Ishikawa (cell line): ENCODE results near the gene TCEAL9.

ENCODE experiments used
- CEBPB ChIP-seq: IDR thresholded peaks from 2 replicates; pipeline ENCODE4 v1.6.1; 2012
- CREB1 ChIP-seq: IDR thresholded peaks from 2 replicates; pipeline ENCODE4 v1.6.1; 2012; ENCODE audit warnings: low read depth
- EGR1 ChIP-seq: IDR thresholded peaks from 2 replicates; pipeline ENCODE4 v1.6.1; 2012
- EP300 ChIP-seq: IDR thresholded peaks from 2 replicates; pipeline ENCODE4 v1.6.1; 2012; ENCODE audit warnings: borderline replicate concordance
- FOXM1 ChIP-seq: IDR thresholded peaks from 2 replicates; pipeline ENCODE4 v1.6.1; 2012; ENCODE audit warnings: low read depth, borderline replicate concordance
- NFIC ChIP-seq: IDR thresholded peaks from 2 replicates; pipeline ENCODE4 v1.6.1; 2012
- RAD21 ChIP-seq: IDR thresholded peaks from 2 replicates; pipeline ENCODE4 v1.6.1; 2012; ENCODE audit warnings: low read depth
- TAF1 ChIP-seq: IDR thresholded peaks from 2 replicates; pipeline ENCODE4 v1.6.1; 2012; ENCODE audit warnings: low read depth, mild to moderate bottlenecking
- TCF12 ChIP-seq: IDR thresholded peaks from 2 replicates; pipeline ENCODE4 v1.6.1; 2012; ENCODE audit warnings: low read depth
- TEAD4 ChIP-seq: IDR thresholded peaks from 2 replicates; pipeline ENCODE4 v1.6.1; 2012
- YY1 ChIP-seq: IDR thresholded peaks from 2 replicates; pipeline ENCODE4 v1.6.1; 2012; ENCODE audit warnings: low read depth
- ZBTB7A ChIP-seq: IDR thresholded peaks from 2 replicates; pipeline ENCODE4 v1.6.1; 2012; ENCODE audit warnings: low read depth
- TF ChIP-seq, protein P1 (sequence below): IDR thresholded peaks from 2 replicates; pipeline ENCODE4 v1.6.1; 2012
- TF ChIP-seq, protein P2 (sequence below): IDR thresholded peaks from 2 replicates; pipeline ENCODE4 v1.6.1; 2012; ENCODE audit warnings: low read depth, mild to moderate bottlenecking
- TF ChIP-seq, protein P3 (sequence below): IDR thresholded peaks from 2 replicates; pipeline ENCODE4 v1.6.1; 2012

Gene TCEAL9

DNA sequence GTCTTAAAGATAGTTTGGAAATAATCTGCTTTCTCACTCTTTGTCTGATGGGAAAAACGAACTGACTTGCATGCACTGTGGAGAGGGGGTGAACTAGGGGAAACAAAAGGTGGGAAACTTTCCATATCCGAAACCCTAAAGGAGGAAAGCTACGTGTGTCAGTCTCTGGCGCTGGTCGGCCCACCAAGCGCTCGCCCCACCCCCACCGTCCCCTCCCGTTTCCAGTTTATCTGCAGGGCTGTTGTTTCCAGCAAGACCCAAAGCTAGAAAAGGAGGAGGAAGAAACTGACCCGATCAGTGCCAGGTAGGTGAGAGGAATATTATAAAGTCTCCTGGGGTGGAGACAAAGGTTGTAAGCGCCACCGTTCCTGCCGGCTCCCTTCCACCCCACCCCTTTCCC, 552 bp downstream of the TCEAL9 start:
- TF ChIP-seq RAD21 (no peak), CREB1 (no peak), FOXM1 (no peak), TCF12 (no peak), ZBTB7A (no peak), TEAD4 (no peak), EGR1 (no peak), YY1 (no peak), NFIC (no peak), TAF1 (no peak), CEBPB (no peak), EP300 (no peak)
- TF ChIP-seq, protein P1, sequence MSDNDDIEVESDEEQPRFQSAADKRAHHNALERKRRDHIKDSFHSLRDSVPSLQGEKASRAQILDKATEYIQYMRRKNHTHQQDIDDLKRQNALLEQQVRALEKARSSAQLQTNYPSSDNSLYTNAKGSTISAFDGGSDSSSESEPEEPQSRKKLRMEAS, result no peak
- TF ChIP-seq, protein P2, sequence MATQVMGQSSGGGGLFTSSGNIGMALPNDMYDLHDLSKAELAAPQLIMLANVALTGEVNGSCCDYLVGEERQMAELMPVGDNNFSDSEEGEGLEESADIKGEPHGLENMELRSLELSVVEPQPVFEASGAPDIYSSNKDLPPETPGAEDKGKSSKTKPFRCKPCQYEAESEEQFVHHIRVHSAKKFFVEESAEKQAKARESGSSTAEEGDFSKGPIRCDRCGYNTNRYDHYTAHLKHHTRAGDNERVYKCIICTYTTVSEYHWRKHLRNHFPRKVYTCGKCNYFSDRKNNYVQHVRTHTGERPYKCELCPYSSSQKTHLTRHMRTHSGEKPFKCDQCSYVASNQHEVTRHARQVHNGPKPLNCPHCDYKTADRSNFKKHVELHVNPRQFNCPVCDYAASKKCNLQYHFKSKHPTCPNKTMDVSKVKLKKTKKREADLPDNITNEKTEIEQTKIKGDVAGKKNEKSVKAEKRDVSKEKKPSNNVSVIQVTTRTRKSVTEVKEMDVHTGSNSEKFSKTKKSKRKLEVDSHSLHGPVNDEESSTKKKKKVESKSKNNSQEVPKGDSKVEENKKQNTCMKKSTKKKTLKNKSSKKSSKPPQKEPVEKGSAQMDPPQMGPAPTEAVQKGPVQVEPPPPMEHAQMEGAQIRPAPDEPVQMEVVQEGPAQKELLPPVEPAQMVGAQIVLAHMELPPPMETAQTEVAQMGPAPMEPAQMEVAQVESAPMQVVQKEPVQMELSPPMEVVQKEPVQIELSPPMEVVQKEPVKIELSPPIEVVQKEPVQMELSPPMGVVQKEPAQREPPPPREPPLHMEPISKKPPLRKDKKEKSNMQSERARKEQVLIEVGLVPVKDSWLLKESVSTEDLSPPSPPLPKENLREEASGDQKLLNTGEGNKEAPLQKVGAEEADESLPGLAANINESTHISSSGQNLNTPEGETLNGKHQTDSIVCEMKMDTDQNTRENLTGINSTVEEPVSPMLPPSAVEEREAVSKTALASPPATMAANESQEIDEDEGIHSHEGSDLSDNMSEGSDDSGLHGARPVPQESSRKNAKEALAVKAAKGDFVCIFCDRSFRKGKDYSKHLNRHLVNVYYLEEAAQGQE, result no peak
- TF ChIP-seq, protein P3, sequence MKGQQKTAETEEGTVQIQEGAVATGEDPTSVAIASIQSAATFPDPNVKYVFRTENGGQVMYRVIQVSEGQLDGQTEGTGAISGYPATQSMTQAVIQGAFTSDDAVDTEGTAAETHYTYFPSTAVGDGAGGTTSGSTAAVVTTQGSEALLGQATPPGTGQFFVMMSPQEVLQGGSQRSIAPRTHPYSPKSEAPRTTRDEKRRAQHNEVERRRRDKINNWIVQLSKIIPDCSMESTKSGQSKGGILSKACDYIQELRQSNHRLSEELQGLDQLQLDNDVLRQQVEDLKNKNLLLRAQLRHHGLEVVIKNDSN, result no peak

DNA sequence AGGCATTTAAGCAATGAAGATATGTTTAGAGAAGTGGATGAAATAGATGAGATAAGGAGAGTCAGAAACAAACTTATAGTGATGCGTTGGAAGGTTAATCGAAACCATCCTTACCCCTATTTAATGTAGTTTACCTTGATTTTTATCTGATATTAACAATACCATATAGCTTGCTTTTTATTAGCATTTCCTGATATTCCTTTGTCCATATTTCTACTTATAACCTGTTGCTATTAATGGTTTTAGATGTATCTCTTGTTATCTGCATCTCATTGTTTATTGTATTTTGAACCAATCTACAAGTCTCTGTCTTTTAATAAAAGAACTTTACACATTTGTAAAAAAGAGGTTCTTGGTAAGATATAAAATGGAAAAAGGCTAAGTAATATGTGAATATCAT, 1.6 kb downstream of the TCEAL9 start:
- TF ChIP-seq RAD21 (no peak), CEBPB (no peak), EGR1 (no peak), EP300 (no peak), TEAD4 (no peak), TAF1 (no peak), YY1 (no peak), NFIC (no peak), TCF12 (no peak), ZBTB7A (no peak), CREB1 (no peak), FOXM1 (no peak)
- TF ChIP-seq, protein P1, result no peak
- TF ChIP-seq, protein P2, result no peak
- TF ChIP-seq, protein P3, result no peak

DNA sequence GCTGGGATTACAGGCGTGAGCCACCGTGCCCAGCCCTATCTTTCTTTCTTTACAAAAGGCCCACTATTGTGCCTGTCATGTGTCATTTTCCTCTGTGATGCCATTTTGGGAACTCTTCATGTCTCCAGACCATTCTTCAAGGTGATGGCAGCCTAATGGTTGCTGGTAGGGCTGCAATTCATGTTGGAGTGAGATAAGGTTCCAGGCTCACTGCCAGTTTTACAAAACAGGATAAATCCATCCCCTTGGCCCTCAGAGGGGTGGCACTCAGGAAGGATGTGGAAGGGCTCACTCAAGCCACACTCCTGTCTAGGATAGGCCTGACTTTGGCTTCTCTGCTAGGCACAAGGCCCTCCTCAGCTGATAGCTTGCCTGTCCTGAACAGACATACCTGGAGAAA, 3.8 kb downstream of the TCEAL9 start:
- TF ChIP-seq, protein P2, result no peak
- TF ChIP-seq TEAD4, result no peak
- no peak for TF ChIP-seq YY1
- TF ChIP-seq FOXM1, result no peak
- TF ChIP-seq EGR1, result no peak
- no peak for TF ChIP-seq ZBTB7A

DNA sequence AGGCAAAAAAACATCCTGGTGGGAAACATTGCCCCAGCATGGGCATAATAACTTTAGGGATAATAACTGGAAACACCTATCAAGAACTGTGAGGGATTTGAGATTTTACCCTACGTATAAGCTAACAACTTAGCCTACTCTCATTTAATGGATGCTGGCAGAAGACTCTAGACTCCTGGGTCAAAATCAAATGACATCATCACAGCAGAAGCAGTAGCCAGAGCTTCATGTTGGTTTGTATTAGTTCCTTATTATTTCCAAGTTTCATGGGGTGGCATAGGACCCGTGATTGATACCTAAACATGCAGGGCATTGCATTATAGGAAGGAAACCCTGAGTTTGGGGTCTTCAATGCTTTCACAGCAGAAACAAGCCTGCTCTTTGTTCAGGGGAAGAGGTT, 4.6 kb downstream of the TCEAL9 start:
- no peak for TF ChIP-seq YY1
- TF ChIP-seq, protein P3, result no peak
- TF ChIP-seq CREB1, result no peak
- no peak for TF ChIP-seq CEBPB
- TF ChIP-seq FOXM1, result no peak

DNA sequence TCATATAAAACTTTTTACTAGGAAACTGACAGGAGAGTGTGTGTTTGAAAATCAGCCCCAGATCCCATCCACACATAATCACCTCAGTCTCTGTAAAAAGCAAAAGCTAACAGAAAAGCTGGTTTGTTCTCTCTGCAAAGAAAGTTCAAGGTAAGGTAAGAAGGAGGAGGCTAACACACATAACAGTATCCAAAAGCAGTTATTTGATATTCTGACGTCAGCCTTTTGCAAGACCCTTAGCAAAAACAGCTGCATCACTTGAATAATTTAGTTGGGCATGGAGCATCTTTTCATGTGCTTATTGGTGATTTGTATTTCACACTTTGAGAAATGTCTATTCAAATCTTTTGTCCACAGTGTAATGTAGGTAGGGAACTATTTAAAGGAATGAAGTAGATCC, 5.5 kb downstream of the TCEAL9 start:
- no peak for TF ChIP-seq CREB1
- TF ChIP-seq, protein P1, result no peak
